ENCODE measurements around the gene BUD13. TPM values are rescaled to one million over a fixed set of nuclear protein-coding genes. Genes with fewer than 3 reads are reported as not detected.

BUD13 gene
- total and polyA plus RNA-seq, 2 of the 13 experiments (the other 11 are each of a cell fraction or from before 2014, with no cell fraction given): 13.3 to 25.9 TPM

DNA sequence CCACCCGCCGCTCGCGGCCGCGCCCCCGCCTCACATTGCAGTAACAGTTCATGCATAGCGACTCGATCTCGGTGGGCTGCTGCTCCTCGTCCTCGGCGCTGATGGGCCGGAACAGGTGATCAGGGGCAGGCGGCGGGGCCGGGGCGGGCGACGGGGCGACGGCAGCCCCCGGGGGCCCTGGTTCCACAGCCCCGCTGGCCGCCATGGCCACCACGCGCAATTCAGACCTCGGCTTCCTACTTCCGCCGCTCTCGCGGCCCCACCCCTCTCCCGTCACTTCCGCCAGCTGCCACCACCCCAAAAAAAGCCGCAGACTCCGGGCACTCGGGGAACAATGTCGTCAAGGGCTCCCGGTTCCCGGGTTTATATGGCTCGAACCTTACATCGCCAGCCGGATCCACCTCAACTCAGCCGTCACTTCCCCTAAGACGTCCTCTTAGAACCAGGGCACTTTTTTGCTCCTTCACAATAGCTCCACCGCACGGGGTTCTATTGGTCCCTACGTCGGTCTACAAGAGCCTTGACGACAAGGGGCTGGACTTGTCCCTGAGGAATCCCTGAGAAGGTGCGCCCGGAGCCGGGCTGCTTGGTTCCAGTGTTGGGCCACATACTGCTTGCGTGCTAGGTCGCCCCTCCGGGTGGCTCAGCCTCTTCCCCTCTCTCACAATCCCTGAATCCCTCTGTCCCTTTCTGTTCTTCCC is 15.1 kb upstream of the BUD13 start, which contains the start of gene ZPR1 (continued):
- TF ChIP-seq, protein P1, sequence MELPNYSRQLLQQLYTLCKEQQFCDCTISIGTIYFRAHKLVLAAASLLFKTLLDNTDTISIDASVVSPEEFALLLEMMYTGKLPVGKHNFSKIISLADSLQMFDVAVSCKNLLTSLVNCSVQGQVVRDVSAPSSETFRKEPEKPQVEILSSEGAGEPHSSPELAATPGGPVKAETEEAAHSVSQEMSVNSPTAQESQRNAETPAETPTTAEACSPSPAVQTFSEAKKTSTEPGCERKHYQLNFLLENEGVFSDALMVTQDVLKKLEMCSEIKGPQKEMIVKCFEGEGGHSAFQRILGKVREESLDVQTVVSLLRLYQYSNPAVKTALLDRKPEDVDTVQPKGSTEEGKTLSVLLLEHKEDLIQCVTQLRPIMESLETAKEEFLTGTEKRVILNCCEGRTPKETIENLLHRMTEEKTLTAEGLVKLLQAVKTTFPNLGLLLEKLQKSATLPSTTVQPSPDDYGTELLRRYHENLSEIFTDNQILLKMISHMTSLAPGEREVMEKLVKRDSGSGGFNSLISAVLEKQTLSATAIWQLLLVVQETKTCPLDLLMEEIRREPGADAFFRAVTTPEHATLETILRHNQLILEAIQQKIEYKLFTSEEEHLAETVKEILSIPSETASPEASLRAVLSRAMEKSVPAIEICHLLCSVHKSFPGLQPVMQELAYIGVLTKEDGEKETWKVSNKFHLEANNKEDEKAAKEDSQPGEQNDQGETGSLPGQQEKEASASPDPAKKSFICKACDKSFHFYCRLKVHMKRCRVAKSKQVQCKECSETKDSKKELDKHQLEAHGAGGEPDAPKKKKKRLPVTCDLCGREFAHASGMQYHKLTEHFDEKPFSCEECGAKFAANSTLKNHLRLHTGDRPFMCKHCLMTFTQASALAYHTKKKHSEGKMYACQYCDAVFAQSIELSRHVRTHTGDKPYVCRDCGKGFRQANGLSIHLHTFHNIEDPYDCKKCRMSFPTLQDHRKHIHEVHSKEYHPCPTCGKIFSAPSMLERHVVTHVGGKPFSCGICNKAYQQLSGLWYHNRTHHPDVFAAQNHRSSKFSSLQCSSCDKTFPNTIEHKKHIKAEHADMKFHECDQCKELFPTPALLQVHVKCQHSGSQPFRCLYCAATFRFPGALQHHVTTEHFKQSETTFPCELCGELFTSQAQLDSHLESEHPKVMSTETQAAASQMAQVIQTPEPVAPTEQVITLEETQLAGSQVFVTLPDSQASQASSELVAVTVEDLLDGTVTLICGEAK (IDR thresholded peaks at IDR 0.05): no peak
- TF ChIP-seq, protein P1 (CRISPR knock-in tag; IDR thresholded peaks at IDR 0.05): no peak
- TF ChIP-seq ETV5 (CRISPR knock-in tag; IDR thresholded peaks at IDR 0.05; ENCODE audit: borderline replicate concordance) (peak; percentile 49; the same call in 1 of the 2 replicates), ZNF431 (CRISPR knock-in tag; IDR thresholded peaks at IDR 0.05; ENCODE audit: borderline replicate concordance, low read depth) (no peak), NCOR1 (IDR thresholded peaks at IDR 0.05; ENCODE audit: borderline replicate concordance, low read length) (no peak), ATF1 (CRISPR knock-in tag; IDR thresholded peaks at IDR 0.05) (peak; percentile 64), HOXA3 (CRISPR knock-in tag; IDR thresholded peaks at IDR 0.05) (peak; percentile 71), ARNT (IDR thresholded peaks at IDR 0.05) (no peak), KLF12 (CRISPR knock-in tag; IDR thresholded peaks at IDR 0.05; ENCODE audit: borderline replicate concordance) (peak; percentile 77; the same call in 1 of the 2 replicates), ZNF30 (CRISPR knock-in tag; IDR thresholded peaks at IDR 0.05) (no peak), WIZ (CRISPR knock-in tag; IDR thresholded peaks at IDR 0.05) (no peak), GATAD1 (CRISPR knock-in tag; IDR thresholded peaks at IDR 0.05) (peak; percentile 78), GLI4 (CRISPR knock-in tag; IDR thresholded peaks at IDR 0.05; ENCODE audit: borderline replicate concordance) (no peak), ZNF382 (CRISPR knock-in tag; IDR thresholded peaks at IDR 0.05; ENCODE audit: borderline replicate concordance) (no peak)
- TF ChIP-seq, protein P2, sequence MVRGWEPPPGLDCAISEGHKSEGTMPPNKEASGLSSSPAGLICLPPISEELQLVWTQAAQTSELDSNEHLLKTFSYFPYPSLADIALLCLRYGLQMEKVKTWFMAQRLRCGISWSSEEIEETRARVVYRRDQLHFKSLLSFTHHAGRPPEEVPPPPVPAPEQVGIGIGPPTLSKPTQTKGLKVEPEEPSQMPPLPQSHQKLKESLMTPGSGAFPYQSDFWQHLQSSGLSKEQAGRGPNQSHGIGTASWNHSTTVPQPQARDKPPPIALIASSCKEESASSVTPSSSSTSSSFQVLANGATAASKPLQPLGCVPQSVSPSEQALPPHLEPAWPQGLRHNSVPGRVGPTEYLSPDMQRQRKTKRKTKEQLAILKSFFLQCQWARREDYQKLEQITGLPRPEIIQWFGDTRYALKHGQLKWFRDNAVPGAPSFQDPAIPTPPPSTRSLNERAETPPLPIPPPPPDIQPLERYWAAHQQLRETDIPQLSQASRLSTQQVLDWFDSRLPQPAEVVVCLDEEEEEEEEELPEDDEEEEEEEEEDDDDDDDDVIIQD (CRISPR knock-in tag; IDR thresholded peaks at IDR 0.05; ENCODE audit: low read depth): no peak
- TF ChIP-seq, protein P3, sequence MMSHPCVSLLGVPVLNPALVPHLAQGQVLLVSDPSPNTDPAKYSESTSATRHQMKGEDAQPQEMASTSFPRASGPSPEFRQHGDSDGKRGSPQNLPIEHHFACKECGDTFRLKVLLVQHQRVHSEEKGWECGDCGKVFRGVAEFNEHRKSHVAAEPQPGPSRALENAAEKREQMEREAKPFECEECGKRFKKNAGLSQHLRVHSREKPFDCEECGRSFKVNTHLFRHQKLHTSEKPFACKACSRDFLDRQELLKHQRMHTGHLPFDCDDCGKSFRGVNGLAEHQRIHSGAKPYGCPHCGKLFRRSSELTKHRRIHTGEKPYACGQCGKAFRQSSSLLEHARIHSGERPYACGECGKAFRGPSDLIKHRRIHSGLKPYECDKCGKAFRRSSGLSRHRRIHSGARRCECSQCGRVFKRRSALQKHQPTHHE (CRISPR knock-in tag; IDR thresholded peaks at IDR 0.05; ENCODE audit: borderline replicate concordance): no peak; the same call in 1 of the 2 replicates
- TF ChIP-seq, protein P4, sequence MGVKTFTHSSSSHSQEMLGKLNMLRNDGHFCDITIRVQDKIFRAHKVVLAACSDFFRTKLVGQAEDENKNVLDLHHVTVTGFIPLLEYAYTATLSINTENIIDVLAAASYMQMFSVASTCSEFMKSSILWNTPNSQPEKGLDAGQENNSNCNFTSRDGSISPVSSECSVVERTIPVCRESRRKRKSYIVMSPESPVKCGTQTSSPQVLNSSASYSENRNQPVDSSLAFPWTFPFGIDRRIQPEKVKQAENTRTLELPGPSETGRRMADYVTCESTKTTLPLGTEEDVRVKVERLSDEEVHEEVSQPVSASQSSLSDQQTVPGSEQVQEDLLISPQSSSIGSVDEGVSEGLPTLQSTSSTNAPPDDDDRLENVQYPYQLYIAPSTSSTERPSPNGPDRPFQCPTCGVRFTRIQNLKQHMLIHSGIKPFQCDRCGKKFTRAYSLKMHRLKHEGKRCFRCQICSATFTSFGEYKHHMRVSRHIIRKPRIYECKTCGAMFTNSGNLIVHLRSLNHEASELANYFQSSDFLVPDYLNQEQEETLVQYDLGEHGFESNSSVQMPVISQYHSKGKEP (CRISPR knock-in tag; IDR thresholded peaks at IDR 0.05): 0 out of 2 replicates have a peak, but pooled peaks have one; percentile 45

Data from HepG2 (cell line).